Ishikawa (cell line): ENCODE measurements around the gene WWOX.

ENCODE experiments used
- CEBPB ChIP-seq: IDR thresholded peaks from 2 replicates; pipeline ENCODE4 v1.6.1; 2012
- EGR1 ChIP-seq: IDR thresholded peaks from 2 replicates; pipeline ENCODE4 v1.6.1; 2012
- EP300 ChIP-seq: IDR thresholded peaks from 2 replicates; pipeline ENCODE4 v1.6.1; 2012; ENCODE audit warnings: borderline replicate concordance
- FOXM1 ChIP-seq: IDR thresholded peaks from 2 replicates; pipeline ENCODE4 v1.6.1; 2012; ENCODE audit warnings: low read depth, borderline replicate concordance
- NFIC ChIP-seq: IDR thresholded peaks from 2 replicates; pipeline ENCODE4 v1.6.1; 2012
- RAD21 ChIP-seq: IDR thresholded peaks from 2 replicates; pipeline ENCODE4 v1.6.1; 2012; ENCODE audit warnings: low read depth
- TAF1 ChIP-seq: IDR thresholded peaks from 2 replicates; pipeline ENCODE4 v1.6.1; 2012; ENCODE audit warnings: low read depth, mild to moderate bottlenecking
- TCF12 ChIP-seq: IDR thresholded peaks from 2 replicates; pipeline ENCODE4 v1.6.1; 2012; ENCODE audit warnings: low read depth
- TEAD4 ChIP-seq: IDR thresholded peaks from 2 replicates; pipeline ENCODE4 v1.6.1; 2012
- YY1 ChIP-seq: IDR thresholded peaks from 2 replicates; pipeline ENCODE4 v1.6.1; 2012; ENCODE audit warnings: low read depth
- ZBTB7A ChIP-seq: IDR thresholded peaks from 2 replicates; pipeline ENCODE4 v1.6.1; 2012; ENCODE audit warnings: low read depth
- TF ChIP-seq, protein P1 (sequence below): IDR thresholded peaks from 2 replicates; pipeline ENCODE4 v1.6.1; 2012
- TF ChIP-seq, protein P2 (sequence below): IDR thresholded peaks from 2 replicates; pipeline ENCODE4 v1.6.1; 2012; ENCODE audit warnings: low read depth, mild to moderate bottlenecking
- TF ChIP-seq, protein P3 (sequence below): IDR thresholded peaks from 2 replicates; pipeline ENCODE4 v1.6.1; 2012

DNA sequence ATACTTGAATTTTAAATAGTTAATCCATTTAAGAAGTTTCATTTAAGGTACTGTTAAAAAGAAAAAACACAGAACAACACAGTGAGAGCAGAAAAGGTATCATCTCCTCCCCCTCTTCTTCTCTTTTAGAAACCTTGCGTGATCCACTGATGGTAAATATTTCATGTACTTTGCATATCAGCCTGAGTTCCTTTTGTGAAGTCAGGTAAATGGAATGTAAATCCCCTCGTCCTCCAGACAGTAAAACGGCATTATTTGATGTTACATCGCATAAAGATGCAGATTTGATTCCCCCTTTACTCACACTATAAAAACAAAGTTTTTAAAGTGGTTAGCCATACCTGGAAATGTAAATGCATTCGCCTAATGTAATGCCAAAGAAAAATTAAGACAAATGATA lies 234.4 kb downstream of the WWOX start:
- TF ChIP-seq NFIC = no peak
- TF ChIP-seq FOXM1 = no peak
- TF ChIP-seq RAD21 = no peak
- TF ChIP-seq YY1 = no peak
- TF ChIP-seq TEAD4 = no peak
- TF ChIP-seq, protein P1, sequence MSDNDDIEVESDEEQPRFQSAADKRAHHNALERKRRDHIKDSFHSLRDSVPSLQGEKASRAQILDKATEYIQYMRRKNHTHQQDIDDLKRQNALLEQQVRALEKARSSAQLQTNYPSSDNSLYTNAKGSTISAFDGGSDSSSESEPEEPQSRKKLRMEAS = no peak
- TF ChIP-seq, protein P2, sequence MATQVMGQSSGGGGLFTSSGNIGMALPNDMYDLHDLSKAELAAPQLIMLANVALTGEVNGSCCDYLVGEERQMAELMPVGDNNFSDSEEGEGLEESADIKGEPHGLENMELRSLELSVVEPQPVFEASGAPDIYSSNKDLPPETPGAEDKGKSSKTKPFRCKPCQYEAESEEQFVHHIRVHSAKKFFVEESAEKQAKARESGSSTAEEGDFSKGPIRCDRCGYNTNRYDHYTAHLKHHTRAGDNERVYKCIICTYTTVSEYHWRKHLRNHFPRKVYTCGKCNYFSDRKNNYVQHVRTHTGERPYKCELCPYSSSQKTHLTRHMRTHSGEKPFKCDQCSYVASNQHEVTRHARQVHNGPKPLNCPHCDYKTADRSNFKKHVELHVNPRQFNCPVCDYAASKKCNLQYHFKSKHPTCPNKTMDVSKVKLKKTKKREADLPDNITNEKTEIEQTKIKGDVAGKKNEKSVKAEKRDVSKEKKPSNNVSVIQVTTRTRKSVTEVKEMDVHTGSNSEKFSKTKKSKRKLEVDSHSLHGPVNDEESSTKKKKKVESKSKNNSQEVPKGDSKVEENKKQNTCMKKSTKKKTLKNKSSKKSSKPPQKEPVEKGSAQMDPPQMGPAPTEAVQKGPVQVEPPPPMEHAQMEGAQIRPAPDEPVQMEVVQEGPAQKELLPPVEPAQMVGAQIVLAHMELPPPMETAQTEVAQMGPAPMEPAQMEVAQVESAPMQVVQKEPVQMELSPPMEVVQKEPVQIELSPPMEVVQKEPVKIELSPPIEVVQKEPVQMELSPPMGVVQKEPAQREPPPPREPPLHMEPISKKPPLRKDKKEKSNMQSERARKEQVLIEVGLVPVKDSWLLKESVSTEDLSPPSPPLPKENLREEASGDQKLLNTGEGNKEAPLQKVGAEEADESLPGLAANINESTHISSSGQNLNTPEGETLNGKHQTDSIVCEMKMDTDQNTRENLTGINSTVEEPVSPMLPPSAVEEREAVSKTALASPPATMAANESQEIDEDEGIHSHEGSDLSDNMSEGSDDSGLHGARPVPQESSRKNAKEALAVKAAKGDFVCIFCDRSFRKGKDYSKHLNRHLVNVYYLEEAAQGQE = no peak
- TF ChIP-seq EP300 = no peak
- no peak for TF ChIP-seq ZBTB7A
- no peak for TF ChIP-seq TAF1
- no peak for TF ChIP-seq TCF12
- TF ChIP-seq, protein P3, sequence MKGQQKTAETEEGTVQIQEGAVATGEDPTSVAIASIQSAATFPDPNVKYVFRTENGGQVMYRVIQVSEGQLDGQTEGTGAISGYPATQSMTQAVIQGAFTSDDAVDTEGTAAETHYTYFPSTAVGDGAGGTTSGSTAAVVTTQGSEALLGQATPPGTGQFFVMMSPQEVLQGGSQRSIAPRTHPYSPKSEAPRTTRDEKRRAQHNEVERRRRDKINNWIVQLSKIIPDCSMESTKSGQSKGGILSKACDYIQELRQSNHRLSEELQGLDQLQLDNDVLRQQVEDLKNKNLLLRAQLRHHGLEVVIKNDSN = no peak
- TF ChIP-seq EGR1 = no peak
- TF ChIP-seq CEBPB = no peak
